ENCODE data around the gene TMCC3.
"Not testable (repeated sequence)": the region's sequence is repeated elsewhere in the genome, so short reads cannot be mapped to it uniquely, and the experiment has no call there.

The TMCC3 gene

GRCh38 chr12:94565683-94566082 is 84.7 kb downstream of the TMCC3 start:
- Histone ChIP-seq H3K36me3 (ENCODE audit: control insufficient read depth, insufficient read depth, low read length) (peaks cover under 1% of the 10 kb centered on the region), H3K4me3 (ENCODE audit: low read length) (no peak overlapping the region), H3K27ac (ENCODE audit: low read depth, low read length) (no peak overlapping the region), H3K4me1 (ENCODE audit: control insufficient read depth, insufficient read depth, low read length) (no peaks in the 10 kb centered on the region), H3K9ac (ENCODE audit: low read length) (no peak overlapping the region), H3K27me3 (ENCODE audit: control insufficient read depth, insufficient read depth, low read length) (no peaks in the 10 kb centered on the region)

GRCh38 chr12:94563286-94563685 is 87.1 kb downstream of the TMCC3 start:
- H3K4me3 ChIP-seq (ENCODE audit: low read length): no peak overlapping the region
- no peak overlapping the region for H3K27ac ChIP-seq (ENCODE audit: low read depth, low read length)
- H3K4me1 ChIP-seq (ENCODE audit: control insufficient read depth, insufficient read depth, low read length): no peaks in the 10 kb centered on the region
- H3K36me3 ChIP-seq (ENCODE audit: control insufficient read depth, insufficient read depth, low read length): no peaks in the 10 kb centered on the region
- H3K27me3 ChIP-seq (ENCODE audit: control insufficient read depth, insufficient read depth, low read length): no peaks in the 10 kb centered on the region
- H3K9ac ChIP-seq (ENCODE audit: low read length): no peak overlapping the region

GRCh38 chr12:94561943-94562411 is 88.4 kb downstream of the TMCC3 start:
- H3K4me1 ChIP-seq (ENCODE audit: control insufficient read depth, insufficient read depth, low read length): no peaks in the 10 kb centered on the region
- H3K4me3 ChIP-seq (ENCODE audit: low read length): no peak overlapping the region
- H3K9ac ChIP-seq (ENCODE audit: low read length): no peak overlapping the region
- no peaks in the 10 kb centered on the region for H3K36me3 ChIP-seq (ENCODE audit: control insufficient read depth, insufficient read depth, low read length)
- H3K27me3 ChIP-seq (ENCODE audit: control insufficient read depth, insufficient read depth, low read length): no peaks in the 10 kb centered on the region
- no peak overlapping the region for H3K27ac ChIP-seq (ENCODE audit: low read depth, low read length)

- H3K27ac ChIP-seq (ENCODE audit: low read depth, low read length): no peak overlapping the region
- H3K36me3 ChIP-seq (ENCODE audit: control insufficient read depth, insufficient read depth, low read length): no peaks in the 10 kb centered on the region
- no peaks in the 10 kb centered on the region for H3K4me1 ChIP-seq (ENCODE audit: control insufficient read depth, insufficient read depth, low read length)
- no peaks in the 10 kb centered on the region for H3K27me3 ChIP-seq (ENCODE audit: control insufficient read depth, insufficient read depth, low read length)
- no peak overlapping the region for H3K9ac ChIP-seq (ENCODE audit: low read length)
- H3K4me3 ChIP-seq (ENCODE audit: low read length): no peak overlapping the region
These were observed 89.7 kb downstream of the TMCC3 start for GRCh38 chr12:94560431-94561221.

GRCh38 chr12:94558612-94559011 is 91.7 kb downstream of the TMCC3 start:
- Histone ChIP-seq H3K36me3 (ENCODE audit: control insufficient read depth, insufficient read depth, low read length) (no peaks in the 10 kb centered on the region), H3K9ac (ENCODE audit: low read length) (no peak overlapping the region), H3K4me3 (ENCODE audit: low read length) (no peak overlapping the region), H3K4me1 (ENCODE audit: control insufficient read depth, insufficient read depth, low read length) (no peaks in the 10 kb centered on the region), H3K27ac (ENCODE audit: low read depth, low read length) (no peak overlapping the region), H3K27me3 (ENCODE audit: control insufficient read depth, insufficient read depth, low read length) (no peaks in the 10 kb centered on the region)

GRCh38 chr12:94557746-94558295 is 92.5 kb downstream of the TMCC3 start:
- no peak overlapping the region for H3K27ac ChIP-seq (ENCODE audit: low read depth, low read length)
- H3K9ac ChIP-seq (ENCODE audit: low read length): no peak overlapping the region
- H3K36me3 ChIP-seq (ENCODE audit: control insufficient read depth, insufficient read depth, low read length): no peaks in the 10 kb centered on the region
- H3K4me1 ChIP-seq (ENCODE audit: control insufficient read depth, insufficient read depth, low read length): no peaks in the 10 kb centered on the region
- H3K4me3 ChIP-seq (ENCODE audit: low read length): no peak overlapping the region
- H3K27me3 ChIP-seq (ENCODE audit: control insufficient read depth, insufficient read depth, low read length): no peaks in the 10 kb centered on the region

GRCh38 chr12:94555687-94556086 is 94.7 kb downstream of the TMCC3 start:
- Histone ChIP-seq H3K4me3 (ENCODE audit: low read length) (no peak overlapping the region), H3K9ac (ENCODE audit: low read length) (no peak overlapping the region), H3K27ac (ENCODE audit: low read depth, low read length) (no peak overlapping the region), H3K4me1 (ENCODE audit: control insufficient read depth, insufficient read depth, low read length) (no peaks in the 10 kb centered on the region), H3K27me3 (ENCODE audit: control insufficient read depth, insufficient read depth, low read length) (no peaks in the 10 kb centered on the region), H3K36me3 (ENCODE audit: control insufficient read depth, insufficient read depth, low read length) (no peaks in the 10 kb centered on the region)

GRCh38 chr12:94553875-94554274 is 96.5 kb downstream of the TMCC3 start:
- no peak overlapping the region for H3K4me3 ChIP-seq (ENCODE audit: low read length)
- H3K9ac ChIP-seq (ENCODE audit: low read length): no peak overlapping the region
- H3K27me3 ChIP-seq (ENCODE audit: control insufficient read depth, insufficient read depth, low read length): no peaks in the 10 kb centered on the region
- H3K27ac ChIP-seq (ENCODE audit: low read depth, low read length): no peak overlapping the region
- H3K36me3 ChIP-seq (ENCODE audit: control insufficient read depth, insufficient read depth, low read length): no peaks in the 10 kb centered on the region
- H3K4me1 ChIP-seq (ENCODE audit: control insufficient read depth, insufficient read depth, low read length): no peaks in the 10 kb centered on the region

GRCh38 chr12:94553130-94553519 is 97.2 kb downstream of the TMCC3 start:
- H3K27ac ChIP-seq (ENCODE audit: low read depth, low read length): no peak overlapping the region
- no peaks in the 10 kb centered on the region for H3K4me1 ChIP-seq (ENCODE audit: control insufficient read depth, insufficient read depth, low read length)
- no peak overlapping the region for H3K4me3 ChIP-seq (ENCODE audit: low read length)
- H3K9ac ChIP-seq (ENCODE audit: low read length): no peak overlapping the region
- H3K27me3 ChIP-seq (ENCODE audit: control insufficient read depth, insufficient read depth, low read length): no peaks in the 10 kb centered on the region
- H3K36me3 ChIP-seq (ENCODE audit: control insufficient read depth, insufficient read depth, low read length): no peaks in the 10 kb centered on the region

GRCh38 chr12:94551810-94552209 is 98.5 kb downstream of the TMCC3 start:
- Histone ChIP-seq H3K36me3 (ENCODE audit: control insufficient read depth, insufficient read depth, low read length) (no peaks in the 10 kb centered on the region), H3K4me3 (ENCODE audit: low read length) (no peak overlapping the region), H3K27ac (ENCODE audit: low read depth, low read length) (no peak overlapping the region), H3K27me3 (ENCODE audit: control insufficient read depth, insufficient read depth, low read length) (no peaks in the 10 kb centered on the region), H3K4me1 (ENCODE audit: control insufficient read depth, insufficient read depth, low read length) (no peaks in the 10 kb centered on the region), H3K9ac (ENCODE audit: low read length) (no peak overlapping the region)

- no peak overlapping the region for H3K9ac ChIP-seq (ENCODE audit: low read length)
- H3K4me3 ChIP-seq (ENCODE audit: low read length): no peak overlapping the region
- H3K27ac ChIP-seq (ENCODE audit: low read depth, low read length): no peak overlapping the region
- no peaks in the 10 kb centered on the region for H3K27me3 ChIP-seq (ENCODE audit: control insufficient read depth, insufficient read depth, low read length)
- no peaks in the 10 kb centered on the region for H3K36me3 ChIP-seq (ENCODE audit: control insufficient read depth, insufficient read depth, low read length)
- H3K4me1 ChIP-seq (ENCODE audit: control insufficient read depth, insufficient read depth, low read length): no peaks in the 10 kb centered on the region
These were observed 99.4 kb downstream of the TMCC3 start for GRCh38 chr12:94550964-94551363.

GRCh38 chr12:94548833-94549232 is 101.5 kb downstream of the TMCC3 start:
- not testable (repeated sequence) for H3K4me1 ChIP-seq (ENCODE audit: control insufficient read depth, insufficient read depth, low read length); H3K36me3 ChIP-seq (ENCODE audit: control insufficient read depth, insufficient read depth, low read length); H3K9ac ChIP-seq (ENCODE audit: low read length); H3K4me3 ChIP-seq (ENCODE audit: low read length); H3K27me3 ChIP-seq (ENCODE audit: control insufficient read depth, insufficient read depth, low read length); H3K27ac ChIP-seq (ENCODE audit: low read depth, low read length)

Measured in rectal smooth muscle tissue (tissue), 1 donor.